Testis (tissue), 5 donors: Measurements from ENCODE around the gene SPARC. TPM values are rescaled to one million over a fixed set of nuclear protein-coding genes. Genes with fewer than 3 reads are reported as not detected.

Source experiments
- DNase-seq: peaks from one replicate; pipeline ENCODE4 v3.0.0-alpha.2; 2019
- H3K27ac ChIP-seq, 2 donors: fragments of 200-600 bp; sonication (generic); one replicate each; pipeline ENCODE4 v1.5.1; 2019
- H3K27me3 ChIP-seq: fragments of 200-600 bp; sonication (generic); one replicate; pipeline ENCODE4 v1.5.1; 2019
- H3K36me3 ChIP-seq: fragments of 200-600 bp; sonication (generic); one replicate; pipeline ENCODE4 v1.5.1; 2017; ENCODE audit warnings: low read depth; ENCODE audit errors: missing control alignments
- H3K4me1 ChIP-seq: fragments of 200-600 bp; sonication (generic); one replicate; pipeline ENCODE4 v1.5.1; 2019
- H3K4me3 ChIP-seq, 2 donors: fragments of 200-600 bp; sonication (generic); one replicate each; pipeline ENCODE4 v1.5.1; 2017 to 2019
- H3K9me3 ChIP-seq: fragments of 200-600 bp; sonication (generic); one replicate; pipeline ENCODE4 v1.5.1; 2017
- POLR2A ChIP-seq: fragments of 450-650 bp; IDR thresholded peaks from one replicate; pipeline ENCODE4 v1.6.1; 2017; ENCODE audit warnings: antibody characterized with exemption, mild to moderate bottlenecking, moderate library complexity
- WGBS, 2 donors: methylation state at CpG; one replicate each; pipeline ENCODE4 v1.1.5; 2018; 5-methylcytosine and 5-hydroxymethylcytosine counted together
- intact Hi-C: fragments of 100-400 bp; cut with DNase I; formaldehyde crosslinking; loops from one replicate; pipeline ENCODE4 v1.15.1; 2023; ENCODE audit warnings: low total_unique reads
- long read RNA-seq, 2 donors: transcript quantifications; one replicate each; lab custom pipeline, GENCODE V29; 2026
- polyA plus RNA-seq: library from polyadenylated mRNA; stranded (reverse); fragments of 350-450 nt; fragmentation: Illumina TruSeq; extraction: RNeasy Lipid Tissue Mini Kit (QIAGEN cat#74804); gene quantifications from one replicate; pipeline ENCODE4 v1.2.3, GENCODE V29; 2014; ENCODE audit warnings: low read depth, low replicate concordance; ENCODE audit not compliant: insufficient read depth
- total RNA-seq, 2 donors: library from RNA; depleted of rRNA; stranded (reverse); fragments of >200 nt; gene quantifications; one replicate each; pipeline ENCODE4 v1.2.3, GENCODE V29; 2016
- TF ChIP-seq, protein P1 (sequence below), 3 experiments: fragments of 450-650 bp in 2 of 3; fragments of 200-600 bp in 1 of 3; sonication (generic) in 1 of 3; IDR thresholded peaks; one replicate each; pipeline ENCODE4 v1.5.1; 2016 to 2019; ENCODE audit warnings: antibody characterized with exemption in 3 of 3, mild to moderate bottlenecking in 2 of 3, moderate library complexity in 1 of 3

SPARC gene, protein sequence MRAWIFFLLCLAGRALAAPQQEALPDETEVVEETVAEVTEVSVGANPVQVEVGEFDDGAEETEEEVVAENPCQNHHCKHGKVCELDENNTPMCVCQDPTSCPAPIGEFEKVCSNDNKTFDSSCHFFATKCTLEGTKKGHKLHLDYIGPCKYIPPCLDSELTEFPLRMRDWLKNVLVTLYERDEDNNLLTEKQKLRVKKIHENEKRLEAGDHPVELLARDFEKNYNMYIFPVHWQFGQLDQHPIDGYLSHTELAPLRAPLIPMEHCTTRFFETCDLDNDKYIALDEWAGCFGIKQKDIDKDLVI
- total RNA-seq, result 1,000 to 10,000 TPM; 1,884 to 2,585 TPM
- 3,080 TPM for polyA plus RNA-seq
- long read RNA-seq, donor 1, transcript SPARC-203 (4 exons, 864 nt), result minor isoform, 20 of 1,361 reads
- long read RNA-seq, donor 1, transcript SPARC-201 (10 exons, 3,701 nt), result major isoform, 731 of 1,361 reads
- long read RNA-seq, donor 1, transcript SPARC-202 (4 exons, 1,598 nt), result minor isoform, 22 of 1,361 reads
- long read RNA-seq, donor 1, partial matches to known transcripts, result 431 of 1,361 reads
- long read RNA-seq, donor 1, other reads (novel, unspliced or antisense), result 156 of 1,361 reads
- long read RNA-seq, donor 2, transcript SPARC-203 (4 exons, 864 nt), result minor isoform, 17 of 945 reads
- long read RNA-seq, donor 2, transcript SPARC-201 (10 exons, 3,701 nt), result major isoform, 508 of 945 reads
- long read RNA-seq, donor 2, transcript SPARC-202 (4 exons, 1,598 nt), result minor isoform, 10 of 945 reads
- long read RNA-seq, donor 2, partial matches to known transcripts, result 283 of 945 reads
- long read RNA-seq, donor 2, other reads (novel, unspliced or antisense), result 127 of 945 reads

DNA sequence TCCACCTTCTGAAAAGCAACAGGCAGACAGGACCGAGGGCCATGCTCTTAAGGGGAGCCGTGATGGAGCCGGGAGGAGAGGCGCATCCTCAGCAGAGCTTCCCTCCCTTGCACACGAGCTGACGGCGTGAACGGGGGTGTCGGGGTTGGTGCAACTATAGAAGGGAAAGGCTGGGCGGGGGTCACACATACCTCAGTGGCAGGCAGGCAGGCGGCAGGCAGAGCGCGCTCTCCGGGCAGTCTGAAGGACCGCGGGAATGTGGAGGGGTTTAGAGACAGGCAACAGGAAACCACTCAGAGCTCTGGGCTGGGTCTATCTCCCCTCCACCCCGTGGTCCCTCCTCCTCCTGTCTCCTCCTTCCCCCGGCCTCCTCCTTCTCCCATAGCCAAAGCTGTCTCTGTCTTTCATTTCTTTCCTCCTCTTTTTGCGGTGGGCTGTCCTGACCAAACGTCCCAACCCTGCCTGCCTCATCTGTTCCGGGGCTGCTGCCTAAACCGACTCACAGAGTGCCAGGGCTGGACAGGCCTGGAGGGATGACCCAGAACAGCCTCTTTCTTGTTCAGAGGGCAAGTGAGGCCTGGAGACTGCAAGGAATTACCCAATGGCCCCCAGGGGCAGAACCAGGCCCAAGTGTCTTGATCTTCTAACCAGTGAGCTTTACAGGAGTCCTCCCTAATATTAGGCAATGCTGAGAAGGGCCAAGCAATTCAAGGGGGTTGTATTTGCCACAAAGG, at the start of gene SPARC:
SPARC (minus strand) TSS at position 242 of the 734 bp plus-strand sequence. CDS start 10,727 bp downstream, outside the sequence.
- peak; percentile 73 for TF ChIP-seq POLR2A
- TF ChIP-seq, protein P1, sequence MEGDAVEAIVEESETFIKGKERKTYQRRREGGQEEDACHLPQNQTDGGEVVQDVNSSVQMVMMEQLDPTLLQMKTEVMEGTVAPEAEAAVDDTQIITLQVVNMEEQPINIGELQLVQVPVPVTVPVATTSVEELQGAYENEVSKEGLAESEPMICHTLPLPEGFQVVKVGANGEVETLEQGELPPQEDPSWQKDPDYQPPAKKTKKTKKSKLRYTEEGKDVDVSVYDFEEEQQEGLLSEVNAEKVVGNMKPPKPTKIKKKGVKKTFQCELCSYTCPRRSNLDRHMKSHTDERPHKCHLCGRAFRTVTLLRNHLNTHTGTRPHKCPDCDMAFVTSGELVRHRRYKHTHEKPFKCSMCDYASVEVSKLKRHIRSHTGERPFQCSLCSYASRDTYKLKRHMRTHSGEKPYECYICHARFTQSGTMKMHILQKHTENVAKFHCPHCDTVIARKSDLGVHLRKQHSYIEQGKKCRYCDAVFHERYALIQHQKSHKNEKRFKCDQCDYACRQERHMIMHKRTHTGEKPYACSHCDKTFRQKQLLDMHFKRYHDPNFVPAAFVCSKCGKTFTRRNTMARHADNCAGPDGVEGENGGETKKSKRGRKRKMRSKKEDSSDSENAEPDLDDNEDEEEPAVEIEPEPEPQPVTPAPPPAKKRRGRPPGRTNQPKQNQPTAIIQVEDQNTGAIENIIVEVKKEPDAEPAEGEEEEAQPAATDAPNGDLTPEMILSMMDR (IDR thresholded peaks at IDR 0.05), result no peak
- Histone ChIP-seq H3K4me1 (peaks cover 29% of the 10 kb centered on the region), H3K36me3 (no peaks in the 10 kb centered on the region), H3K9me3 (no peaks in the 10 kb centered on the region), H3K27me3 (no peaks in the 10 kb centered on the region), H3K4me3 (peak within 1 kb of the TSS; percentile 75 to 92), H3K27ac (peak within 1 kb of the TSS; percentile 93 to 97)
- DNase-seq, result peak; percentile 94
- 1 to 2% methylated on average over 16 to 22 of the region's 22 CpGs for WGBS, 2 donors
- intact Hi-C loops, result no loop called here

DNA sequence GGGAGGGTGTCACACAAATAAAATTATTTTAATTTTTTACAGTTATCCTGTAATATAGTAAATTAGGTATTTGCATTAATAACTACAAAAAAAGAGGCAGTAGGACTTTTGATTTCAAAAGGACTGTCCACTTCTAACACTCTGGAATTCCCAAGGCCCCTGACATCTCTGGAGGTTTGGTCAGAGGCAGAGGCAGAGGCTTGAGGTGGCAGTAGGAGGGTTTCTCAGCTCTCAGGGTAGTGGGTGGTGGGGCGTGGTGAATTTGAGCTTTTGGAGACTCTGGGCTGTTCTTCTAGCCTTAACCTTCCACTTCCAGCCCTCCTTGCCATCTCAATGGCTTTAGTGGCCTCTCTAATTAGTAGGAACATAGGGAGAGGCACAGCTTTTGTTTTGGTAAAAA, 48.9 kb upstream of the SPARC start:
- TF ChIP-seq POLR2A, result no peak
- TF ChIP-seq, protein P1 (IDR thresholded peaks at IDR 0.05), result no peak
- Histone ChIP-seq H3K4me3 (no peak overlapping the region), H3K4me1 (peaks cover 41% of the 10 kb centered on the region), H3K27ac (no peak overlapping the region), H3K36me3 (no peaks in the 10 kb centered on the region), H3K27me3 (no peaks in the 10 kb centered on the region), H3K9me3 (no peaks in the 10 kb centered on the region)
- intact Hi-C loops, result no loop called here
- no peak for DNase-seq
- WGBS, 2 donors, result 83 to 100% methylated on average over 1 of the region's 1 CpG

DNA sequence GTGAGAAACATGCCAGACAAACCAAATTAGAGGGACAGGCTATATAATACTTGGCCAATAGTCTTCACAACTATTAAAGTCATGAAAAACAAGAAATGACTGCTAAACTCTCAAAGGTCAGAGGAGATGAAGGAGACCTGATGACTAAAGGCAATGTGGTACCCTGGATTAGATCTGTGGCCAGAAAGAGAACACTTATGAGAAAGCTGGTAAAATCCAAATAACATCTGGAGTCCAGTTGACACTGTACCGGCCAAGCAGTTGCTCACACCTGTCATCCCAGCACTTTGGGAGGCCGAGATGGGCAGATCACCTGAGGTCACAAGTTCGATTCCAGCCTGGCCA, 47.3 kb upstream of the SPARC start:
- no peaks in the 10 kb centered on the region for H3K9me3 ChIP-seq
- no peak for DNase-seq
- peaks cover 25% of the 10 kb centered on the region for H3K4me1 ChIP-seq
- TF ChIP-seq, protein P1 (IDR thresholded peaks at IDR 0.05), result no peak
- no peak for TF ChIP-seq POLR2A
- intact Hi-C loops, result no loop called here
- H3K4me3 ChIP-seq, result no peak overlapping the region
- H3K36me3 ChIP-seq, result no peaks in the 10 kb centered on the region
- no peak overlapping the region for H3K27ac ChIP-seq
- WGBS, 2 donors, result 95 to 100% methylated on average over 3 of the region's 3 CpGs
- no peaks in the 10 kb centered on the region for H3K27me3 ChIP-seq

DNA sequence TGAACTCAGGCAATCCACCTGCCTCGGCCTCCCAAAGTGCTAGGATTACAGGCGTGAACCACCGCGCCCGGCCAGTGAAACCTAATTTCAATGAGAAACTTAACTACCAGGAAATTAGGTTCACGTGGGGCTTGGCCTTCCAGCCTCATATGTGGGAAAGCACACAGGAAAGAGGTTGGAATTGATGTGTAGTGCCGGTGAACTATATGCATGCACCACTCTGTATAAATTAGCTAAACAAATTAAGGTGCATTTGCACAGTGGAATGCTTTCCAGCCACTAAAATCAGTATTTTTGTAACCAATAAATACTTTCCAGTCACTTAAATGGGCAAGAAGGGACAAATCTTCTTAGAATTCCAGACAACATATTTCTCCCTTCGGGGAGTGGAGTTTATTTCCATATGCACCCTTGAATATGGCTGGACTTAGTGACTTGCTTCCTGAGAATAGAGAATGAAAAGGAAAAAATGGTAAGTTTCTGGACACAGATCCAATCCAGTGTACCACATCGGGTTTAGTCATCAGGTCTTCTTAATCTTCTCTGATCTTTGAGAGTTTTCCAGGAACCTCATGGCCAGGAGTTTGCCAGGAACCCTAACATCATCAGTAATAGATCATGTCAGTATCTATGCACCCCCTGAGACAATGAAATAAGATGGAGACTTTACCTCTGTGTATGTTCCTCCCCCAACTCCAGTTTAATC, 46.8 kb upstream of the SPARC start:
- Histone ChIP-seq H3K4me3 (no peak overlapping the region), H3K9me3 (no peaks in the 10 kb centered on the region), H3K4me1 (peaks cover 19% of the 10 kb centered on the region), H3K27me3 (no peaks in the 10 kb centered on the region), H3K36me3 (no peaks in the 10 kb centered on the region), H3K27ac (no peak overlapping the region)
- DNase-seq, result no peak
- 92 to 93% methylated on average over 9 of the region's 9 CpGs for WGBS, 2 donors
- intact Hi-C loops, result no loop called here
- TF ChIP-seq, protein P1 (IDR thresholded peaks at IDR 0.05), result no peak
- no peak for TF ChIP-seq POLR2A
